GM21526 (cell line): ENCODE results near the gene IFNAR1.
"Not testable (repeated sequence)": the region's sequence is repeated elsewhere in the genome, so short reads cannot be mapped to it uniquely, and the experiment has no call there.

Experiments used
- ATAC-seq: cut with Tn5 transposase; IDR thresholded peaks from one replicate; pipeline ENCODE4 v1.9.1; 2021; ENCODE audit warnings: moderate library complexity; ENCODE audit not compliant: unreplicated experiment, low FRiP score

IFNAR1 gene

DNA sequence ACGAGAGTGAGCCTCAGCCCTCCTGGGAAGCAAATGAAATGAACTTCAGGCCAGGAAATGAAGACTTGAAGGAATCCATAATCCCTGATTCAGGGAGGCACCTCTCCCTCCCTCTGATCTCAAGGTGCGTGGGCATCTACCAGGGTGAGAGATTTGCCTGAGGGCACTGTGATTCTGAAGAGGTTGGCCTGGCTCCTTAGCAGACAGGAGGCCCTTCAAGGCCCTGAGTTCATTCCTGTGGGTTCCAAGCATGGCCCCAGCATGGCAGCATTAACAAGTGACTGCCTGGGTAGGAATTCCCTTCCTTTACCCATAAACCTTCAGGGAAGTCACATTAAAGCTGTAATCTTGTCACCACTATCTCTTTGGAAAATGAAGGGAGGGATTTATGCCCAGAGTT lies 48.7 kb downstream of the IFNAR1 start:
- no peak for ATAC-seq

DNA sequence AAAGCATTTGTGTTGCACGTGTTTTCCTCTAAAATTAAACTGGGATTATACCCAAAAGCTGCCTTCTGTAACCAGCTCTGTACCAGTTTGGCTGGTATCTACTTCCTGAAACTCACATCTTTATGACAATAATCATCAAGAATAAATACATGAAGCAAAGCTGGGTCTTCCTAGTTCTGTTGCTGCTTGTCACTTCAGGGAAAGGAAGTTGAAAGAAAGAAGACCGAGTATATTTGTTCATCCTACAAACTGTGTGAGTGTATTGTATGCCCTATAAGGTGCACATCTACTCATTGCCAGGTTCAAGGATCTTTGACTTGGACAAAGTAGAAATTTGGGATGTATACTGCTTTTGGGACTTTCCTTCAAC lies 49.3 kb downstream of the IFNAR1 start:
- no peak for ATAC-seq

DNA sequence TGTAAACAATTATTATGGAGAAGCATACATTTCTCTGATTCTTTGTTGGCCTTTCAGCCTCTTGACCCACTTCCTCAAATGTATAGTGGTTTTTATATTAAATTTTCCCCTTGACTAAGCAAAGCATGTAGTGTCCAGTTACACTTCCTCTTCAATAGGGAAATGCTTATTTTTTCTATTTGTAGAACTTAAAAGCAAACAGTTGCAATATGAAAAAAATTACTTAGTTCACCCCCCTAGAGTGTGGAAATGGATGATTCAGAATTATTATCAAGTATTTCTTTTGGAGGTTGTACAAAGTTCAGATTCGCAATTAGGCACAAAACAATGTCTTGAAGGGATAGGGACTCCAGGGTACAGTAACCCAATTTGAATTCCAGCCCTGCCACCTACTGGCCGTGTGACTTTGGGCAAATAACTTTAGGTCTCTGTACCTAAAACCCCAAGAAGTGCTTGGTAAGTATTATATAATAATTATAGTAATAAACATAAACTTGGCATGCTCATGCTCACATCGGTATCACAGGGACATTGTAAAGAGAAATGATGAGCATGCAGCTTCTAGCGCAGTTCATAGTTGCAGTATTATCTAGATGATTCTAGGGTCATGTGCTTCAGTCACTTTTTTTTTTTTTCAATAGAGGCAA lies 49.8 kb downstream of the IFNAR1 start:
- no peak for ATAC-seq

DNA sequence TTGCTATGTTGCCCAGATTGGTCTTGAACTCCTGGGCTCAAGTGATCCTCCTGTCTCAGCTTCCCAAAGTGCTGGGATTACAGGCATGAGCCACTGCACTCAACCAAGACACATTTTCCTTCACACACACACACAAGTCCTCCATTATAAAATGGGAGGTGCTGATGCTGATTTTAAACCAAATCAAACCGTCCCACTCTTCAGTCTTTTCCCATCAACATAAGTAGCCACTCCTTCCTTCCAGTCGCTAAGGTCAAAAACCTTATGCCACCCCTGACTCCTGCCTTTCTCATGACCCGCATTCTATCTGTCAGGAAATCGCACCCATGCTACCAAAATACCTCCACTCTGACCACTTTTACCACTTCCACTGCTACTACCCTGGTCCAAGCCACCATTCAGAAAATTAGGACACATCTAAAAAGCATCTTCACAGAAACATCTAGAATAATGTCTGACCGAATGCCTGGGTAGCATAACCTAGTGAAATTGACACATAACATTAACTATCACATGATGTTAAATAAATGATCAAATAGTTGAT lies 50.4 kb downstream of the IFNAR1 start:
- no peak for ATAC-seq

DNA sequence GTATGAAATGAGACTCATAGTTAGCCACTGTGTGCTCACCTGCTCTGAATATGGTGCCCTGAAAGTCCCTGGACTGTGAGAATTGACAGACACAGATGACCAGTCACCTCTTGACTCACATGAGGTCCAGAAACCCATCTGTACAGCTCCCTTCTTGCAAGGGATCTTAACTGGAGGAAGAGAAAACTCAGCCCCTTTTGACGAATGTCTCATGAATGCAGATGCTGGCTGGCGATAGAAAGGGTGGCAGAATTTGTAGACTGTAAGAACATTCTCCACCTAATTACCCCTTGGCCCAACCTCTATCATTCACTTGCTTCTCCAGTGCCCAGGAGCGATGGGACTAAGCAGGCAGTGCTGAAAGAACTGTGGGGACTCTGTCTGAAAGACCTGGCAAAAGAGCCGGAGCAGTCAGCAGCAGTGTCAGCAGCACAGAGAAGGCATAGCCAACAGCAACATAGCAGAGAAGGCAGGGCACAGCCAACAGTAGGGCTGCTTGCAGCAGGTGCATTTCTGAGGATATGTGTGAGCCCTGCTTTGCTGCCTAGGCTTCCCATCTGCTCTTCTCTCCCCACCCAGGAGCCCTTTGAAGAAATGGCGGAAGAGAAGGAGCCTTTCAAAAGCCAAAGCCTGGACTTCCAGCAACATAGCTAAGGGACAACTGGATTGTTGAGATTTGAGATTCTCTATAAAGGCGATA lies 52.6 kb downstream of the IFNAR1 start:
- ATAC-seq: no peak

DNA sequence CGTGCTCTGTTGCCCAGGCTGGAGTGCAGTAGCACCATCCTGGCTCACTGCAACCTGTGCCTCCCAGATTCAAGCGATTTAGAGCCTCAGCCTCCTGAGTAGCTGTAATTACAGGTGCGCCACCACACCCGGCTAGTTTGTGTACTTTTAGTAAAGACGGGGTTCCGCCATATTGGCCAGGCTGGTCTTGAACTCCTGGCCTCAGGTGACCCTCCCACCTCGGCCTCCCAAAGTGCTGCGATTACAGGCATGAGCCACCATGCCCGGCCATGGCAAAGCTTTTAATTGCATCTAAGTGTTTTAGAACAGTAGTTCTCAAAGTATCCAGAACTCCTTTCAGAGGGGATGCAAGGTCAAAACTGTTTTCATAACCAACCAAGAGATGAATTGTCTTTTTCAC lies 53.3 kb downstream of the IFNAR1 start:
- ATAC-seq: no peak

DNA sequence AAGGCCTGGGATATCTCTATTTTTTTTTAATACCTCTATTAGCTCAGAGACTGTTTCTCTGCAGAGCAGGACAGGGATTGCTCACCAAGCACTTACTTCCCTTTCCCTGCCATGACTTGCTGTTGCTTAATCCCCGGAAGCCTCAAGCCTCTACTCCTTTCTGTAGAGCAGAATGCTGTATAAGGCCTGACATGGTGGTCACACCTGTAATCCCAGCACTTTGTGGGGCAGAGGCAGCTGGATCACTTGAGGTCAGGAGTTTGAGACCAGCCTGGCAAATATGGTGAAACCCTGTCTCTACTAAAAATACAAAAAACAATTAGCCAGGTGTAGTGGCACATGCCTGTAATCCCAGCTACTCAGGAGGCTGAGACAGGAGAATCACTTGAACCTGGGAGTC lies 55.2 kb downstream of the IFNAR1 start:
- not testable (repeated sequence) for ATAC-seq

DNA sequence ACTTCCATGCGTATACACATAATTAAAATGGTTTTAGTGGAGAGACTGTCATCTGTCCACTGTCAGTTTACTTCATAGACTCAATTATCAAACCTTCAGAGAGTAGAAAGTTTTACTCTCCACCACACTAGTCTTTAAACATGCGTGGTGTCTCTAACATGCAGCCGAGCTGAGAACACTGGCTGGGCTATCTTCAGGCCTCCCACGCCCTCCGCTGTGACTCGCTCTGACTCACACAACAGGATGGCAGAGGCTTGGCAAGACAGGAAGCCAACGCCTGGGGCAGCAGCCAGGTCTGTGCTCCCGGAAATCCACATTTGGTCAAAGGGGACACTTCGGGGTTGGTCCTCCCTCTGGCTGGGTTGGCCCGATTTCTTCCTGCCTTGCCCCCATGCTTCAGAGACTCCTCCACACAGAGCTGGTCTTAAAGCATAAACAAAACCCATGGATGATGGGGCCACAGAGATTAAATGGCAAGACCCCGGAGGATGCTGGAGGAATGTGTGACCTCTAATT lies 55.8 kb downstream of the IFNAR1 start:
- ATAC-seq: peak; percentile 48

DNA sequence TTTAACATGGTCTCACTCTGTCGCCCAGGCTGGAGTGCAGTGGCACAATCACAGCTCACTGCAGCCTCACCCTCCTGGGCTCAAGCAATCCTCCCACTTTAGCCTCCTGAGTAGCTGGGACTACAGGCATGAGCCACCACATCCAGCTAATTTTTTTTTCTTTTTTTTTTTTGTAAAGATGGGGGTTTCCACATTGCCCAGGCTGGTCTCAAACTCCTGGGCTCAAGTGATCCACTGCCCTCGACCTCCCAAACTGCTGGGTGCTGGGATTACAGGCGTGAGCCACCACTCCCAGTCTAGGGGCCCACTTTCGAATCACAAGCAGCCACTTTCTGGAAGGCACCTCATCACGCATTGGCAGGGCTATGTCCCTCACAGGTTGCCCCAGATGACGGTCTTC lies 56.6 kb downstream of the IFNAR1 start:
- not testable (repeated sequence) for ATAC-seq

DNA sequence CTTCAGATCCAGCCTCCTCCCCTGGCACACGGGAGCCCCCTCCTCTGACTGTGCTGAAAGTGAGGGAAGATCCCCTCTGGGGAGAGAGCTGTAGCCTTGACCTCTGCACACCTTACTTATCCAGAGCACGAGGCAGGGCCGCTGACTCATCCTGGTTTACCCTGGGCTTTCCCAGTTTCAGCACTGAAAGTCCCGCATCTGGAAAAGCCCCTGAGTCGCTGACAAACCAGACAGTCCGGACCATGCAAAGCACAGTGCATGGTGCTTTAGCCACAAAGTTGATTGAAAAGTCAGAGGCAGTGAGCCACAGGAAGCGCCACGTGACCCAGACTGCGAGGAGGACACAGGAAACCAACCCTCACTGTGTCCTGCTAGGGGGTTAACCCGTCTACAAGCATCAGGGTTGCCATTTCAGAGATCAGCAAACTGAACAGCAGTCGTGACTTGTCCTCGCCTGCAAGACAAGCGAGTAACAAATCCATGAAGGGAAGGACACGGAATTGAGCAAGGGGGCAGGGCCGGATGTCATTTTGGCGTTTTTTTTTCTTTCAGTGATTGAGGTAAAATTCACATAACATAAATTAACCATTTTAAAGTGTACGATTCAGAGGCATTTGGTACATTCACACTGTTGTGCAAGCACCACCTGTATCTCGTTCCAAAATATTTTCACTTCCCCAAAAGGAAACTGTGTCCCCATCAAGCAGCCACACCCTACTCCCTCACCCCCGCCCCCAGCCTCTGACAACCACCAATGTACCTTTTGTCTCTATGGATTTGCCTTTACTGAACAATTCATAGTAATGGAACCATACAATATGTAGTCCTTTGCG lies 58.5 kb downstream of the IFNAR1 start:
- peak; percentile 63 for ATAC-seq

DNA sequence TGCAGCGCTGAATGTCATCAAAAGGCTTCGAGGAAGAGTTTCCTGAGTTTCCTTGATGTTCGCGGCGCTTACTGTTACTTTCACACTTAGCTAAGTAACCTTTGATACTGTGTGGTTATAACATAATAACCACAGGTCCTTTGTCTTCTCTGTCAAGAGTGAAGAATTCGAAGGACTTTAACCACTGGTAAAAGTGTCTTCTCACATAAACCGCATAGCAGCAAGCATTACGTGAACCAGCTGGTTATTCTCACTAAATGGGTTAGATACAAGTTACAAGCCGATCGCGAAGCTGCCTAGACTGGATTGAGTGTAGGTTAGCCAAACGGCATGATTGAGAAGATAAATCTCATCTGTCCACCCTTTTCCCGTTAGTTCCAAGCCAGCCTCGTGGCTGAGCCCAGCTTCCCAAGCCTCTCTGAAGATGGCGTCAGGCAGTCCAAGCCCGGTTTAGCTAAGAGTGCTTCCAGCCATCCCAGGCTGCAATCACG lies 60.1 kb downstream of the IFNAR1 start:
- no peak for ATAC-seq

DNA sequence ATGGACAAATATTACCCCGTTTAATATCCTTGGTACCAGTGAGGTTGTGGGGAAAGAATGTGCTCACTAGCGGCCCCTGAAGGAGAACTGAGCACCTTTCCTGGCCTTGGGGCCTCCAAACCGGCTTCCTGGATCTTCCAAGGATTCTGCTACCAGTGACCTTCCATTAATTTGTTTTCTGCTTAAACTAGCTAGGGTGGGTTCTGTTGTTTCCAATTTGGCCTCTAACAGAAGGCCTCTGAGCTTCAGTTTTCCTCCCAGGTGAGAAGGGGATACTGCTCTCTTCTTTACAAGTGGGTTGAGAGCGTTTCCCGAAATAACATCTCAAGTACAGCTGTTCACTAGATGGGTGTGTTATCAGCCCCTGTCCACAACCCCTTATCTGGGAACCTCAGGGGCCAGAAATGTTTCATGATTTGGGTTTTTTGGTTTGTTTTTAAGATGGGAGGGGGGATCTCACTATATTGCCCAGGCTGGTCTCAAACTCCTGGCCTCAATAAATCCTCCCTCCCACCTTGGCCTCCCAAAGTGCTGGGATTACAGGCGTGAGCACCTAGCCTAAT lies 61.5 kb downstream of the IFNAR1 start:
- ATAC-seq: no peak

DNA sequence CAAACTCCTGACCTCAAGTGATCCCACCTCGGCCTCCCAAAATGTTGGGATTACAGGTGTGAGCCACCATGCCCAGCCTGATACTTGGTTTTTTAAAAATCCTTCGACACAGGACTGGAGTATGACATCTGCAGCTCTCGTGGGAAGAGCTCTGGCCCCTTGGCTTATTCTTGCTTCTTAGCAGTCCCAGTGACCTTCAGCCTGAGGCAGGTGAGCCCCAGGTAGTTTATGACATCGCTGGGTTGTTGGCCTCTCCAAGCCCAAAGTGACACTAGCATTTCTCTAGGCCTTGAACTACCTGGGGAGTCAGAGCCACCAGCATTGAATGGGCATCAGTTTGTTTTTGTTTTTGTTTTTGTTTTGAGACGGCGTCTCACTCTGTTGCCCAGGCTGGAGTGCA lies 62.5 kb downstream of the IFNAR1 start:
- no peak for ATAC-seq

DNA sequence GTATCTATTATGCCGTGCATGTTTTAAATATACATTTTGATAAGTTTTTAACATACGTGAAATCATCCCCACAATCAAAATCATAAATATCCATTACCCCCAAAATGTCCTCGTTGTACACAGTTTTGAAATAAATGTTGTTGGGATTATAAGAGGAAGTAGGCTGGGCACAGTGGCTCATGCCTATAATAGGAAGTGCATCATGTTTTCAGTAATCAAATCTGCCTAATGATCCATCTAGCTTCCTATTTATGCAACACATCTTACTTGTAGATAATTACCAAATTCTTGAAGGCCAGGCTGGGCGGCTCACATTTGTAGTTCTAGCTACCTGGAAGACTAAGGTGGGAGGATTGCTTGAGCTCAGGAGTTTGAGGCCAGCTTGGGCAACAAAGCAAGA lies 63.4 kb downstream of the IFNAR1 start:
- ATAC-seq: no peak

DNA sequence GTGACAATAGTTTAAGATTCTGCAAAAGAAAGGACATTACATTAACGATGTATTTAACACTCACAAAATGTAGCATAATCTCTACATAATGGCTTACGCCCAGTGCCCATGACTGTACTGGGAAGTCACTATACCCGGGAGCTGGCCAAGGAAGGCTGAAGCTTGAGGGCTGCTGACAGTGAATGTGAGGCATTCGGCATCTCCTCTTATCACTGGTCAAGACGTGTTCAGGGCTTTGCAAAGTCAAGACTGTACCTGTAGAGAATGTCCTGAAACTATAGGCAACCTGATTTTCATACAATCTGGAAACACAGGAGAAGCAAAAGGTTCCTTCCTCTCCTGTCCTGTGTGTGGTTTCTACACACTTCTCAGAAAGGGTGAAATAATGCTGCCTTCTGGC lies 65.7 kb downstream of the IFNAR1 start:
- ATAC-seq: no peak

DNA sequence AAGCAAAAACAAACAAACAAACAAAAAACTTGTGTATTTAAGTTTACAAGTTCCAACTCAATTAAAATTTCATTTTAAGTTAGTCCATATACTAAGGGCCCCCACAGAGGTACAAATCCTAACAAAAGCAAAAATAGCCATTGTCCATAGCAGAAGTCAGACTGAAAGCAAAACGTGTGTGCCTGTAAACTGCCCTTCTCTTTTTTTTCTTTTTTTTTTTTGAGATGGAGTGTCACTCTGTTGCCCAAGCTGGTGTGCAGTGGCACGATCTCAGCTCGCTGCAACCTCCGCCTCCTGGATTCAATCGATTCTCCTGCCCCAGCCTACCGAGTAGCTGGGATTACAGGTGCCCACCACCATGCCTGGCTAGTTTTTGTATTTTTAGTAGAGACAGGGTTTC lies 66.9 kb downstream of the IFNAR1 start:
- no peak for ATAC-seq

DNA sequence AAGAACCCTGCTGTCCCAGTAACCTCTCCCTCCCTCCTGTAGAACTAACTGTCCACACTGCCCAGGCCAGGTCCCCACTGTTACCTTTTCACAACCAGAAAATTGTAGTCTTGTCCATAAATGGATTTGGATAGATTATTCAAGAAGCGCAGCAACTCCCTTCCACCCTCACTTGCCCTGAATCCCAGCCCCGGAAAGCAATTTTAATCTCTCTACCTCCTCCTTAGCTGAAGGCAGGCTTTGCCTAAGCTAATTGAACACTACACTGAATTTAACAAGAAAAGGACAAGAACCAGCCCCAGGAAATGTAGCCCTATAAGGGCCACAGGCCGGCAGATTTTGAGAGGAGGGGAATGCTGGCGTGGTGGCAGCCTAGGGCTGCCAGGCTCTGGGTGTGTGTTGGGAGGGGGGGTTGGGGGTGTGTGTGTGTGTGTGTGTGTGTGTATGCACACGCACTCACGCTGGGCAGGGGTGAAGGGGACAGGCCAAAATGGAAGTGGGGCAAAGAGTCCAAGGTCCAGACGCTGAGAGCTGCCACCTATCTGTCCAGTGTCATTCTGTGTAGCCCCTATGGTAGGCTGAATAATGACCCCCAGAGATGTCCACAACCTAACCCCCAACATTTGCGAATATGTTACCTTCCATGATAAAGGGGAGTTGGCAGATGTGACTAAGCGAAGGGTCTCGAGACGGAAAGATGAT lies 67.7 kb downstream of the IFNAR1 start:
- ATAC-seq: no peak

DNA sequence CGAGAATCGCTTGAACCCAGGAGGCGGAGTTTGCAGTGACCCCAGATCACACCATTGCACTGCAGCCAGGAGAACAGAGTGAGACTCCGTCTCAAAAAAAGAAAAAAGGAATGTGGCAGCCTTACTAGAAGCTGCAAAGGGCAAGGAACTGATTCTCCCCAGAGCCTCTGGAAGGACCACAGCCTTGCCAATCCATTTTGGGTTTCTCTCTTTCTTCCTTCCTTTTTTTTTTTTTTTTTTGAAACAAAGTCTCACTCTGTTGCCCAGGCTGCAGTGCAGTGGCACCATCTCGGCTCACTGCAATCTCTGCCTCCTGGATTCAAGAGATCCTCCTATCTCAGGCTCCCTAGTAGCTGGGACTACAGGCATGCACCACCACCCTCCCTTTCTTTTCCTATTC lies 68.6 kb downstream of the IFNAR1 start:
- no peak for ATAC-seq

DNA sequence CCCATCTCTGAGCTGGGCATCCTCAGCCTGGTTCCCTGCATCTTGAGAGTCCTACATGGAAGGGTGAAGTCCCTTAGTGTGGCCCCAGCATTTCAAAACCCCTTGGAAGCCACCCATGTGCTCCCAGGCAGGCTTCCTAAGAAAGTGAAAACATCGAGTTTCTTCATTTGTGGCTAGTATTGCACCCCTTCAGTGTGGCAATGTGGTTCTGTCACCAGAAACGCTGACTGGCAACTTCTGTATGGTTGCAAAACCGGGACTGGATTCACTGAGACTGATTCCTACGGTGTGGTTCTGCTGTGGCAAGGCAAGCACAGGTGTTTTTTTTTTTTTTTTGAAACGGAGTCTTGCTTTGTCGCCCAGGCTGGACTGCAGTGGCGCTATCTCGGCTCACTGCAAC lies 69.5 kb downstream of the IFNAR1 start:
- ATAC-seq: no peak

DNA sequence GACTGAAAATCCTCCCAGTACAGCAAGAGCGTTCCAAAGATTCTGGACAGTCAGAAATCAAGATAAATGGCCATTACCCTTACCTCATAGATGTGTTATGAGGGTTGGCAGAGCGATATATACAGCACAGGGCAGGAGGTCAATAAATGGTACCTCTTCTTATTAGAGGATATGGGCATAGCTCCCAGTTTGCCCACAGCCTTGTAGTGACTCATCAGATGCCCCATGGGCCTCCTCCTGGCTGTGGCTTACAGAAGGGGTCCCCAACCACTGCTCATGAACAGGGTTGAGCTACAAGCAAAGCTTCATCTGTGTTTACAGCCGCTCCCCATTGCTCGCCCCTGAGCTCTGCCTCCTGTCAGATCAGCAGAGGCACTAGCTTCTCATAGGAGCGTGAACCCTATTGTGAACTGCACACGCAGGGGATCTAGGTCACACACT lies 71.1 kb downstream of the IFNAR1 start:
- ATAC-seq: no peak
